Caco-2 (cell line): ENCODE data around the gene FFAR3. TPM values are rescaled to one million over a fixed set of nuclear protein-coding genes. Genes with fewer than 3 reads are reported as not detected.

ENCODE experiments used
- BruUV-seq: library from RNA; stranded (reverse); fragments of 400-500 nt; replicated peaks from 2 replicates; lab custom pipeline; 2021; lab: Mats Ljungman, UMichigan
- CTCF ChIA-PET: fragments of 300-600 bp; sonication (Branson Sonifier 250); formaldehyde crosslinking; loops from one replicate; lab custom pipeline; 2022; ENCODE audit warnings: antibody characterized with exemption; lab: Charles Lee
- POLR2A ChIA-PET: fragments of 300-600 bp; sonication (Branson Sonifier 250); formaldehyde crosslinking; loops from one replicate; lab custom pipeline; 2022; ENCODE audit warnings: antibody characterized with exemption; lab: Charles Lee
- DNase-seq, 2 experiments: peaks; one replicate each; pipeline versions ENCODE4 v3.0.0 to v3.0.0-alpha.2; 2020 to 2022
- H3K27me3 ChIP-seq: replicated peaks from 2 replicates; pipeline ENCODE4 v1.6.0; 2011; ENCODE audit warnings: low read length; ENCODE audit not compliant: control insufficient read depth, insufficient read depth
- H3K36me3 ChIP-seq: 2 replicates; pipeline ENCODE4 v1.5.1; 2011; ENCODE audit warnings: low read length; ENCODE audit not compliant: control insufficient read depth, insufficient read depth
- H3K4me1 ChIP-seq: fragments of 250-450 bp; sonication (Bioruptor Pico); 2 replicates; pipeline ENCODE4 v1.5.1; 2020; ENCODE audit warnings: mild to moderate bottlenecking
- H3K4me3 ChIP-seq: 2 replicates; pipeline ENCODE4 v1.5.1; 2011; ENCODE audit warnings: low read depth, mild to moderate bottlenecking, control low read depth, low read length
- H3K9me3 ChIP-seq: fragments of 250-450 bp; sonication (Bioruptor Pico); 2 replicates; pipeline ENCODE4 v1.5.1; 2020; ENCODE audit warnings: mild to moderate bottlenecking, moderate library complexity
- H3K27ac Mint-ChIP-seq: one replicate; pipeline ENCODE4 v1.8.0; 2022; ENCODE audit warnings: mixed read lengths; ENCODE audit not compliant: unreplicated experiment
- H3K27me3 Mint-ChIP-seq: one replicate; pipeline ENCODE4 v1.8.0; 2022; ENCODE audit warnings: mixed read lengths; ENCODE audit not compliant: insufficient read depth, unreplicated experiment
- H3K36me3 Mint-ChIP-seq: one replicate; pipeline ENCODE4 v1.8.0; 2022; ENCODE audit warnings: mild to moderate bottlenecking, mixed read lengths; ENCODE audit not compliant: insufficient read depth, unreplicated experiment
- H3K4me1 Mint-ChIP-seq: one replicate; pipeline ENCODE4 v1.8.0; 2022; ENCODE audit warnings: low read depth, mixed read lengths; ENCODE audit not compliant: unreplicated experiment
- H3K4me3 Mint-ChIP-seq: one replicate; pipeline ENCODE4 v1.8.0; 2022; ENCODE audit warnings: mild to moderate bottlenecking, moderate library complexity, mixed read lengths; ENCODE audit not compliant: unreplicated experiment
- H3K9me3 Mint-ChIP-seq: one replicate; pipeline ENCODE4 v1.8.0; 2022; ENCODE audit warnings: mixed read lengths; ENCODE audit not compliant: unreplicated experiment
- intact Hi-C: fragments of 100-400 bp; cut with micrococcal nuclease; formaldehyde crosslinking; loops from one replicate; pipeline ENCODE4 v1.10.0; 2022; ENCODE audit not compliant: unreplicated experiment
- total RNA-seq: library from RNA; stranded (reverse); gene quantifications from 2 replicates; pipeline ENCODE4 v1.2.3, GENCODE V29; 2022
- TF ChIP-seq, protein P1 (sequence below), 2 experiments: fragments of 200-600 bp in 1 of 2; IDR thresholded peaks; 1 replicate in 1 of 2; 2 replicates in 1 of 2; pipeline versions ENCODE4 v1.5.1 to v1.8.0; 2011 to 2022; ENCODE audit warnings: antibody characterized with exemption in 1 of 2, control low read depth in 1 of 2, inconsistent platforms in 1 of 2, low read depth in 1 of 2, low read length in 1 of 2, mild to moderate bottlenecking in 1 of 2, moderate library complexity in 1 of 2; ENCODE audit not compliant: insufficient read depth in 1 of 2, severe bottlenecking in 1 of 2, unreplicated experiment in 1 of 2

The FFAR3 gene
- total RNA-seq, 1 experiment from 2014 or later = not detected

DNA sequence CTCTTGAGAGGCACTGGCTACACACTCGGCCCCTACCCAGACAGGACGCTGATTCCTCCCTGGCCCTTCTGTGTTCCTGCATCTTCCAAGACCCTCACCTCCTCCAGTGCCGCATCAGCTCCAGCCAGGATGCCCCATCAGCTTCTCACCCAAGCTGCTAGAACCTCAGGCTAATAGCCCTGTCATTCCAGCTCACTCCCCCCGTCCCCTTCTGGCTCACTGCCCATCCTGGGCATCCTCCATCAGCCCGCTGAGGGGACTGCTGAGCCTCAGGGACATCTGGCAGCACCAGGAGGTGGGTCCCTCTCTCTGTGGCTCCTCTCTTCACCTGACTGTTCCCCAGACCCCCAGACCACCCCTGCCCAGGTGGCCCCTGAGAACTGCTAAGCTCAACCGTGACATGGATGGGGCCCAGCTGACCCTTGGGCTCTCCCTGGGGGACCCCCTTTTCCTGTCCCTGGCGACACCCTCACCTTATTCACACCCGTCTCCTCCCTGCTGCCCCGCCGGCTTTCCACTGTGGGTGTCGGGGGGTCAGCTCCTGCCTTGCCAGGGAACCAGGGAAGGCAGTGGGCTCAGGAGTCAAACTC lies 4.8 kb downstream of the FFAR3 start:
- H3K36me3 Mint-ChIP-seq = no peaks in the 10 kb centered on the region
- H3K4me1 Mint-ChIP-seq = no peaks in the 10 kb centered on the region
- H3K27ac Mint-ChIP-seq = no peak overlapping the region
- POLR2A ChIA-PET = no interaction called here
- no peaks in the 10 kb centered on the region for H3K36me3 ChIP-seq
- H3K4me3 ChIP-seq = no peak overlapping the region
- no peaks in the 10 kb centered on the region for H3K9me3 ChIP-seq
- no TSS peak for BruUV-seq
- TF ChIP-seq, protein P1, sequence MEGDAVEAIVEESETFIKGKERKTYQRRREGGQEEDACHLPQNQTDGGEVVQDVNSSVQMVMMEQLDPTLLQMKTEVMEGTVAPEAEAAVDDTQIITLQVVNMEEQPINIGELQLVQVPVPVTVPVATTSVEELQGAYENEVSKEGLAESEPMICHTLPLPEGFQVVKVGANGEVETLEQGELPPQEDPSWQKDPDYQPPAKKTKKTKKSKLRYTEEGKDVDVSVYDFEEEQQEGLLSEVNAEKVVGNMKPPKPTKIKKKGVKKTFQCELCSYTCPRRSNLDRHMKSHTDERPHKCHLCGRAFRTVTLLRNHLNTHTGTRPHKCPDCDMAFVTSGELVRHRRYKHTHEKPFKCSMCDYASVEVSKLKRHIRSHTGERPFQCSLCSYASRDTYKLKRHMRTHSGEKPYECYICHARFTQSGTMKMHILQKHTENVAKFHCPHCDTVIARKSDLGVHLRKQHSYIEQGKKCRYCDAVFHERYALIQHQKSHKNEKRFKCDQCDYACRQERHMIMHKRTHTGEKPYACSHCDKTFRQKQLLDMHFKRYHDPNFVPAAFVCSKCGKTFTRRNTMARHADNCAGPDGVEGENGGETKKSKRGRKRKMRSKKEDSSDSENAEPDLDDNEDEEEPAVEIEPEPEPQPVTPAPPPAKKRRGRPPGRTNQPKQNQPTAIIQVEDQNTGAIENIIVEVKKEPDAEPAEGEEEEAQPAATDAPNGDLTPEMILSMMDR (IDR thresholded peaks at IDR 0.05; ENCODE audit: insufficient read depth in 1 of 2, low read depth in 1 of 2, low read length in 1 of 2, severe bottlenecking in 1 of 2, unreplicated experiment in 1 of 2) = no peak
- DNase-seq = no peak
- CTCF ChIA-PET = interaction anchor here (0.5 kb wide), 1 partner anchor 103 kb away, joined by 3 read pairs; no protein-coding TSS in a partner anchor
- intact Hi-C loops = no loop called here
- H3K4me3 Mint-ChIP-seq = no peak overlapping the region
- H3K27me3 Mint-ChIP-seq = no peaks in the 10 kb centered on the region
- no peaks in the 10 kb centered on the region for H3K9me3 Mint-ChIP-seq
- no peaks in the 10 kb centered on the region; the same call in 1 of the 2 replicates for H3K27me3 ChIP-seq
- H3K4me1 ChIP-seq = no peaks in the 10 kb centered on the region

DNA sequence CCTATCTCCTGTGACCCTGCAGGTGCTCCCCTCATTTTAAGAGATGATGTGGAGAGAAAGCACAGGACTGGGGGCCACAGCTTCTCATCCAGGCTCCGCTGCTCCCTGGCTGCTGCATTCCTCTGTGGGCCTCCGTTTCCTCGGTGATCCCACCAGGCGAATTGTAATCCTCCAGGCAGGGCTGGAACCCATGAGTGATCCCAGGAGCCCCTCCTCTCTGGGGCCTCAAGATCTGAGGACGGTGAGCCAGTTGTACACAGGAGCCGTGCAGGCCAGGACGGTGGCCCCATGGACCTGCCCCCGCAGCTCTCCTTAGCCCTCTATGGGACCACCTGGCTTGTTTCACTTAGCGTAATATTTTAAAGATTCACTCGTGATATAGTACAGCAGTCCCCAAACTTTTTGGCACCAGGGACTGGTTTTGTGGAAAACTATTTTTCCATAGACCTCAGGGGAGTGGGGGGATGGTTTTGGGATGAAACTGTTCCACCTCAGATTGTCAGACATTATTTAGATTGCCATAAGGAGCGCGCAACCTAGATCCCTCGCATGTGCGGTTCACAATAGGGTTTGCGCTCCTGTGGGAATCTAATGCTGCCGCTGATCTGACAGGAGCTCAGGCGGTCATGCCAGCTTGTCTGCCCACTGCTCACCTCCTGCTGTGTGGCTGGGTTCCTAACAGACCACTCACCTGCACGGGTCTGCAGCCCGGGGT lies 5.6 kb downstream of the FFAR3 start:
- CTCF ChIA-PET = no interaction called here
- no TSS peak for BruUV-seq
- POLR2A ChIA-PET = no interaction called here

DNA sequence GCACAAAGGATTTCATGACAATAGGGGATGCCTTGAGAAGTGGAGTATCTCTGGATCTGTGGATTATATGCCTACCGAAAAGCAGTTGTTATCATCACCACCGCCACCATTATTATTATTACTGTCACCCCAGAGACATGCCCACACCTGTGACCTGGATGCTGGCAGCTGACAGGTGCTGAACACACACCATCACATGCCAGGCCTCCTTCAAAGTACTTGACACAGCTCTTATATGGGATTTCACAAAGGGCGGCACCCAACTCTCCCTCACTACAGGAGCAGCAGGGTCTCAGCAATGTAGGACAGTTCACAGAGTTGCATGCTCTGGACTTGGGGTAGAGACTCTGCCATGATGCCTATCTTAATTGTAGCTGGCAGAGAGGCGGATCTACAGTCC lies 7.0 kb downstream of the FFAR3 start:
- H3K27ac Mint-ChIP-seq = no peak overlapping the region

More for the DNA sequence above, 5.6 kb downstream of the FFAR3 start:
- Mint-ChIP-seq H3K36me3 (no peaks in the 10 kb centered on the region), H3K27me3 (no peaks in the 10 kb centered on the region), H3K4me1 (no peaks in the 10 kb centered on the region), H3K9me3 (no peaks in the 10 kb centered on the region), H3K4me3 (no peak overlapping the region), H3K27ac (no peak overlapping the region)
- Histone ChIP-seq H3K4me3 (no peak overlapping the region), H3K9me3 (no peaks in the 10 kb centered on the region), H3K27me3 (no peaks in the 10 kb centered on the region; the same call in 1 of the 2 replicates), H3K36me3 (no peaks in the 10 kb centered on the region), H3K4me1 (no peaks in the 10 kb centered on the region)
- TF ChIP-seq, protein P1 (IDR thresholded peaks at IDR 0.05; ENCODE audit: insufficient read depth in 1 of 2, low read depth in 1 of 2, low read length in 1 of 2, severe bottlenecking in 1 of 2, unreplicated experiment in 1 of 2) = no peak
- DNase-seq = no peak
- intact Hi-C loops = no loop called here

More for the DNA sequence above, 7.0 kb downstream of the FFAR3 start:
- Histone ChIP-seq H3K36me3 (no peaks in the 10 kb centered on the region), H3K9me3 (no peaks in the 10 kb centered on the region), H3K27me3 (no peaks in the 10 kb centered on the region; the same call in 1 of the 2 replicates), H3K4me1 (no peaks in the 10 kb centered on the region), H3K4me3 (no peak overlapping the region)
- intact Hi-C loops = no loop called here
- no peaks in the 10 kb centered on the region for H3K9me3 Mint-ChIP-seq
- no TSS peak for BruUV-seq
- H3K36me3 Mint-ChIP-seq = no peaks in the 10 kb centered on the region
- ChIA-PET POLR2A (no interaction called here), CTCF (interaction anchor here (0.6 kb wide), 1 partner anchor 1661 kb away, joined by 3 read pairs; no protein-coding TSS in a partner anchor)
- H3K4me1 Mint-ChIP-seq = no peaks in the 10 kb centered on the region
- no peak for DNase-seq
- H3K4me3 Mint-ChIP-seq = no peak overlapping the region
- TF ChIP-seq, protein P1 (IDR thresholded peaks at IDR 0.05; ENCODE audit: insufficient read depth in 1 of 2, low read depth in 1 of 2, low read length in 1 of 2, severe bottlenecking in 1 of 2, unreplicated experiment in 1 of 2) = no peak
- H3K27me3 Mint-ChIP-seq = no peaks in the 10 kb centered on the region
